Peyer's patch (tissue), 4 donors: ENCODE results near the gene FMN1. TPM values are rescaled to one million over a fixed set of nuclear protein-coding genes. Genes with fewer than 3 reads are reported as not detected.

Experiments
- DNase-seq, 3 donors: peaks; one replicate each; pipeline ENCODE4 v3.0.0-alpha.2; 2017 to 2019
- H3K27ac ChIP-seq, 4 donors: fragments of 200-600 bp; sonication (generic); one replicate each; pipeline ENCODE4 v1.5.1; 2016 to 2019
- H3K27me3 ChIP-seq, 2 donors: fragments of 200-600 bp; sonication (generic); one replicate each; pipeline ENCODE4 v1.5.1; 2019
- H3K36me3 ChIP-seq, 3 donors: fragments of 200-600 bp; sonication (generic); one replicate each; pipeline ENCODE4 v1.5.1; 2016 to 2019
- H3K4me1 ChIP-seq, 4 donors: fragments of 200-600 bp; sonication (generic); one replicate each; pipeline ENCODE4 v1.5.1; 2016 to 2019
- H3K4me3 ChIP-seq, 4 donors: fragments of 200-600 bp; sonication (generic); 1 replicate in 3 of 4; 2 replicates in 1 of 4; pipeline ENCODE4 v1.5.1; 2016 to 2019; ENCODE audit warnings: mild to moderate bottlenecking in 1 of 4
- H3K9me3 ChIP-seq, 4 donors: fragments of 200-600 bp; sonication (generic); one replicate each; pipeline ENCODE4 v1.5.1; 2016 to 2019; ENCODE audit warnings: mild to moderate bottlenecking in 1 of 4
- POLR2A ChIP-seq, 2 donors: fragments of 450-650 bp; IDR thresholded peaks; one replicate each; pipeline ENCODE4 v1.5.1; 2017; ENCODE audit warnings: antibody characterized with exemption in 2 of 2, mild to moderate bottlenecking in 2 of 2, moderate library complexity in 2 of 2
- total RNA-seq, 4 donors: library from RNA; depleted of rRNA; stranded (reverse); fragments of >200 nt; gene quantifications; one replicate each; pipeline ENCODE4 v1.1.0, GENCODE V29; 2016
- TF ChIP-seq, protein P1 (sequence below), 6 experiments: fragments of 450-650 bp in 4 of 6; fragments of 200-600 bp in 2 of 6; sonication (generic) in 1 of 6; IDR thresholded peaks; one replicate each; pipeline ENCODE4 v1.5.1; 2017 to 2019; ENCODE audit warnings: antibody characterized with exemption in 6 of 6, mild to moderate bottlenecking in 3 of 6, moderate library complexity in 1 of 6

Gene FMN1
- total RNA-seq, 4 donors from 2014 or later, result 15.4 to 57.8 (median 29.1) TPM

DNA sequence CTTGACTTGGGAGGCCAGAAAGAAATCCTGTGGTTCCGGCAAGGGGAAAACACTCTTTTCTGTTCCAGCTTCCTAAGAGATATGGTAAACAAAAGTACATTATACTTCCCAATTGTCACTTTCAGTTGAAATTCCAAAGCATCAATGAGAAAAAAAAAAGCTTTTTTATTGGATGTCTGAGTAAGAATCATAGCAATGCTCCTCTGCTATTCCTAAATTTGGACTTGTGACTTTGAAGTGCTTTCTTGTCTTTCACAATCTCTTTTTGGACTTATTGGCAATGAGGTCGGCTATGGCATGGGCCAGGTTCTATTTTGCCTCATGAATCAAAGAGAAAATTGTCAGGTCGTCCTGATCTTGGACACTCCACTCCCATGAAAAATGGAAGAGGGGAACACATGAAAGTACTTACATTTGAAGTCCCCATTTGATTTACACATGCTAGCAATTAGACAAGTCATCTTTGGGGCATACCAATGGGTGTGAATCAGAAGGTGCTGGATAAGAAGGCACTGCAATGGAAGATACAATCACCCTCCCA is 306.2 kb downstream of the FMN1 start:
- Histone ChIP-seq H3K36me3 (no peaks in the 10 kb centered on the region), H3K4me1 (no peaks in the 10 kb centered on the region), H3K9me3 (no peaks in the 10 kb centered on the region), H3K27me3 (no peaks in the 10 kb centered on the region), H3K4me3 (no peak overlapping the region), H3K27ac (no peak overlapping the region)
- DNase-seq, result no peak
- TF ChIP-seq POLR2A (IDR thresholded peaks at IDR 0.05), result no peak
- TF ChIP-seq, protein P1, sequence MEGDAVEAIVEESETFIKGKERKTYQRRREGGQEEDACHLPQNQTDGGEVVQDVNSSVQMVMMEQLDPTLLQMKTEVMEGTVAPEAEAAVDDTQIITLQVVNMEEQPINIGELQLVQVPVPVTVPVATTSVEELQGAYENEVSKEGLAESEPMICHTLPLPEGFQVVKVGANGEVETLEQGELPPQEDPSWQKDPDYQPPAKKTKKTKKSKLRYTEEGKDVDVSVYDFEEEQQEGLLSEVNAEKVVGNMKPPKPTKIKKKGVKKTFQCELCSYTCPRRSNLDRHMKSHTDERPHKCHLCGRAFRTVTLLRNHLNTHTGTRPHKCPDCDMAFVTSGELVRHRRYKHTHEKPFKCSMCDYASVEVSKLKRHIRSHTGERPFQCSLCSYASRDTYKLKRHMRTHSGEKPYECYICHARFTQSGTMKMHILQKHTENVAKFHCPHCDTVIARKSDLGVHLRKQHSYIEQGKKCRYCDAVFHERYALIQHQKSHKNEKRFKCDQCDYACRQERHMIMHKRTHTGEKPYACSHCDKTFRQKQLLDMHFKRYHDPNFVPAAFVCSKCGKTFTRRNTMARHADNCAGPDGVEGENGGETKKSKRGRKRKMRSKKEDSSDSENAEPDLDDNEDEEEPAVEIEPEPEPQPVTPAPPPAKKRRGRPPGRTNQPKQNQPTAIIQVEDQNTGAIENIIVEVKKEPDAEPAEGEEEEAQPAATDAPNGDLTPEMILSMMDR (IDR thresholded peaks at IDR 0.05), result no peak

DNA sequence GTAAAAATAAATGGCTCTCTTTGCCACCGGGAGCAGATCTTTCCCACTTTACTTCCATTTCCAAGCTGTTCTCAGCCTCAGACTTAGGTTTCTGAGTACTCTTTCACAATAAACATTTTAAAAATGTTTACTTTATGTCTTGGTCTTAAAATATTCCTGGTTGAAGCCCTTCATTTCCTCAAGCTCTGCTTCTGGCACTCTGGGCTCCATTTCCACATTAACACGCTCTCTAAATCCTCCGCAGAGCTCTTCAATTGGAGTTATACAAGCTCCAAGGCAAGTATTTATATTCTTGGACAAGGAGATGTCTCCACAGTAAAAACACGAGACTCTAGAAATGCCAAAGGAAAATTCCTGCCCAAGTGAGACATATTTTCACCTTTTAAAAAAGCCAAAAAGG is 307.4 kb downstream of the FMN1 start:
- Histone ChIP-seq H3K27ac (peak overlapping the region in 1 of 4 donors; percentile 8), H3K36me3 (no peaks in the 10 kb centered on the region), H3K9me3 (no peaks in the 10 kb centered on the region), H3K27me3 (no peaks in the 10 kb centered on the region), H3K4me3 (no peak overlapping the region), H3K4me1 (no peaks in the 10 kb centered on the region)
- no peak for TF ChIP-seq POLR2A (IDR thresholded peaks at IDR 0.05)
- TF ChIP-seq, protein P1 (IDR thresholded peaks at IDR 0.05), result no peak
- DNase-seq, result no peak

GRCh38 chr15:32886459-32886858 is 308.1 kb downstream of the FMN1 start:
- Histone ChIP-seq H3K4me1 (no peaks in the 10 kb centered on the region), H3K9me3 (no peaks in the 10 kb centered on the region), H3K36me3 (no peaks in the 10 kb centered on the region), H3K4me3 (no peak overlapping the region), H3K27ac (no peak overlapping the region), H3K27me3 (no peaks in the 10 kb centered on the region)
- TF ChIP-seq, protein P1 (IDR thresholded peaks at IDR 0.05), result no peak
- no peak for TF ChIP-seq POLR2A (IDR thresholded peaks at IDR 0.05)
- DNase-seq, result no peak

DNA sequence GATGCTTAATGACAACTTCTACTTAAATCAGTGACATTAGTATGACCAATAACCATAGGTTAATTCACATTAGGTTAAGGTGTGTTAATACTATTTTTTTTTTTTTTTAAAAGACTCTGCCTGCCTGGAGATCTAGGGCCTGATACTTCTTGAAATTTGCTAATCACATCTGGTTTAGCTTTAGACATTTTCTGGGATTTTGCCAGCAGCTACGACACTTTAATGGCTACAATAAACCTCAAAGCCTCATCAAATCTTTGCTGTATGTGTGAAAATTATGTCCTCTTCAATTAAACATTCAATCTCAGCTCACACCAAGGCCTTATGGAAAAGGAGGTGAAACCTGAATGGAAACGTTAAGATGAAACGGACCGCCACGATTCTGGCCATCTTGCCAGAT is 308.8 kb downstream of the FMN1 start:
- TF ChIP-seq POLR2A (IDR thresholded peaks at IDR 0.05), result no peak
- TF ChIP-seq, protein P1 (IDR thresholded peaks at IDR 0.05), result no peak
- no peak overlapping the region for H3K4me3 ChIP-seq
- no peaks in the 10 kb centered on the region for H3K27me3 ChIP-seq
- no peaks in the 10 kb centered on the region for H3K4me1 ChIP-seq
- no peaks in the 10 kb centered on the region for H3K36me3 ChIP-seq
- H3K27ac ChIP-seq, result no peak overlapping the region
- DNase-seq, result no peak
- no peaks in the 10 kb centered on the region for H3K9me3 ChIP-seq

GRCh38 chr15:32884146-32884545 is 310.4 kb downstream of the FMN1 start:
- no peaks in the 10 kb centered on the region for H3K27me3 ChIP-seq
- H3K4me1 ChIP-seq, result no peaks in the 10 kb centered on the region
- no peak overlapping the region for H3K27ac ChIP-seq
- no peaks in the 10 kb centered on the region for H3K36me3 ChIP-seq
- no peaks in the 10 kb centered on the region for H3K9me3 ChIP-seq
- DNase-seq, result no peak
- no peak overlapping the region for H3K4me3 ChIP-seq
- TF ChIP-seq, protein P1 (IDR thresholded peaks at IDR 0.05), result no peak
- TF ChIP-seq POLR2A (IDR thresholded peaks at IDR 0.05), result no peak

DNA sequence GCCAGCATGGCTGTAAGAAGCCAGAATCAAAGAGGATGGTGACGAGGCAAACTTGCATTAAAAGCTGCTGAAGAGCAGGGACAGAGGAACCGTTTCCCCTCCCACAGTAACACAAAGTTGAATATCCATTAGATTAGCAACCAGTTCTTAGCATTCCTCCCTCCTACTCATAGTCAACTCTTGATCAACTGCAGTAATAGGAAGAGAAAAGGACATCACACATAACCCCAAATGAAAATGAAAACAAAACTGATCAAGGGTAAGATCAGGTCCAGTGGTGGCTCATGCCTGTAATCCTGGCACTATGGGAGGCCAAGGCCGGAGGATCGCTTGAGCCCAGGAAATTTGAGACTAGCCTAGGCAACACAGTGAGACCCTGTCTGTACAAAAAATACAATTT is 311.6 kb downstream of the FMN1 start:
- no peak for DNase-seq
- TF ChIP-seq, protein P1 (IDR thresholded peaks at IDR 0.05), result no peak
- Histone ChIP-seq H3K27ac (no peak overlapping the region), H3K27me3 (no peaks in the 10 kb centered on the region), H3K4me3 (no peak overlapping the region), H3K36me3 (no peaks in the 10 kb centered on the region), H3K9me3 (no peaks in the 10 kb centered on the region), H3K4me1 (no peaks in the 10 kb centered on the region)
